ENCODE measurements around the gene IP6K3. TPM values are rescaled to one million over a fixed set of nuclear protein-coding genes. Genes with fewer than 3 reads are reported as not detected.

Gene IP6K3
- total RNA-seq, 1 donor from 2014 or later = 3.0 TPM

- no peak for DNase-seq (ENCODE audit: extremely low spot score, unreplicated experiment)
- H3K27me3 Mint-ChIP-seq (ENCODE audit: unreplicated experiment) = no peaks in the 10 kb centered on the region
- TF ChIP-seq CTCF (IDR thresholded peaks at IDR 0.05) = no peak
Observed at GRCh38 chr6:33740204-33740608, 6.5 kb downstream of the IP6K3 start.

GRCh38 chr6:33739571-33739970 is 7.1 kb downstream of the IP6K3 start:
- Mint-ChIP-seq H3K27me3 (ENCODE audit: unreplicated experiment) (no peaks in the 10 kb centered on the region), H3K27ac (ENCODE audit: unreplicated experiment) (no peak overlapping the region), H3K4me3 (ENCODE audit: unreplicated experiment) (no peak overlapping the region), H3K36me3 (ENCODE audit: unreplicated experiment) (no peaks in the 10 kb centered on the region), H3K4me1 (ENCODE audit: unreplicated experiment) (peaks cover 12% of the 10 kb centered on the region), H3K9me3 (ENCODE audit: unreplicated experiment) (no peaks in the 10 kb centered on the region)
- no peak for DNase-seq (ENCODE audit: extremely low spot score, unreplicated experiment)
- no peak for TF ChIP-seq CTCF (IDR thresholded peaks at IDR 0.05)

More at GRCh38 chr6:33740204-33740608, 6.5 kb downstream of the IP6K3 start:
- no peaks in the 10 kb centered on the region for H3K9me3 Mint-ChIP-seq (ENCODE audit: unreplicated experiment)
- no peak overlapping the region for H3K27ac Mint-ChIP-seq (ENCODE audit: unreplicated experiment)
- H3K4me1 Mint-ChIP-seq (ENCODE audit: unreplicated experiment) = peaks cover 19% of the 10 kb centered on the region
- no peaks in the 10 kb centered on the region for H3K36me3 Mint-ChIP-seq (ENCODE audit: unreplicated experiment)
- no peak overlapping the region for H3K4me3 Mint-ChIP-seq (ENCODE audit: unreplicated experiment)

GRCh38 chr6:33738879-33739278 is 7.8 kb downstream of the IP6K3 start:
- no peak for DNase-seq (ENCODE audit: extremely low spot score, unreplicated experiment)
- Mint-ChIP-seq H3K27ac (ENCODE audit: unreplicated experiment) (no peak overlapping the region), H3K9me3 (ENCODE audit: unreplicated experiment) (no peaks in the 10 kb centered on the region), H3K4me3 (ENCODE audit: unreplicated experiment) (no peak overlapping the region), H3K4me1 (ENCODE audit: unreplicated experiment) (peaks cover 9% of the 10 kb centered on the region), H3K27me3 (ENCODE audit: unreplicated experiment) (no peaks in the 10 kb centered on the region), H3K36me3 (ENCODE audit: unreplicated experiment) (no peaks in the 10 kb centered on the region)
- TF ChIP-seq CTCF (IDR thresholded peaks at IDR 0.05) = no peak

GRCh38 chr6:33738153-33738552 is 8.6 kb downstream of the IP6K3 start:
- Mint-ChIP-seq H3K4me1 (ENCODE audit: unreplicated experiment) (peaks cover 8% of the 10 kb centered on the region), H3K36me3 (ENCODE audit: unreplicated experiment) (no peaks in the 10 kb centered on the region), H3K27ac (ENCODE audit: unreplicated experiment) (no peak overlapping the region), H3K4me3 (ENCODE audit: unreplicated experiment) (no peak overlapping the region), H3K27me3 (ENCODE audit: unreplicated experiment) (no peaks in the 10 kb centered on the region), H3K9me3 (ENCODE audit: unreplicated experiment) (no peaks in the 10 kb centered on the region)
- TF ChIP-seq CTCF (IDR thresholded peaks at IDR 0.05) = no peak
- no peak for DNase-seq (ENCODE audit: extremely low spot score, unreplicated experiment)

GRCh38 chr6:33737267-33738026 is 9.3 kb downstream of the IP6K3 start:
- no peaks in the 10 kb centered on the region for H3K36me3 Mint-ChIP-seq (ENCODE audit: unreplicated experiment)
- no peak overlapping the region for H3K27ac Mint-ChIP-seq (ENCODE audit: unreplicated experiment)
- no peak for DNase-seq (ENCODE audit: extremely low spot score, unreplicated experiment)
- peaks cover 6% of the 10 kb centered on the region for H3K4me1 Mint-ChIP-seq (ENCODE audit: unreplicated experiment)
- no peaks in the 10 kb centered on the region for H3K9me3 Mint-ChIP-seq (ENCODE audit: unreplicated experiment)
- no peak overlapping the region for H3K4me3 Mint-ChIP-seq (ENCODE audit: unreplicated experiment)
- no peaks in the 10 kb centered on the region for H3K27me3 Mint-ChIP-seq (ENCODE audit: unreplicated experiment)
- TF ChIP-seq CTCF (IDR thresholded peaks at IDR 0.05) = no peak

Measured in osteocyte (in vitro differentiated cells).